Neural progenitor cell (in vitro differentiated cells): ENCODE results near the gene CDR2L. TPM values are rescaled to one million over a fixed set of nuclear protein-coding genes. Genes with fewer than 3 reads are reported as not detected.

Experiments
- DNase-seq: peaks from one replicate; pipeline ENCODE4 v3.0.0-alpha.2; 2016; ENCODE audit warnings: low spot score
- H2AFZ ChIP-seq: fragments of 200-600 bp; sonication (generic); replicated peaks from 2 replicates; pipeline ENCODE4 v1.6.1; 2016; ENCODE audit warnings: antibody characterized with exemption
- H3F3A ChIP-seq: fragments of 200-600 bp; sonication (generic); 2 replicates; pipeline ENCODE4 v1.6.1; 2016; ENCODE audit warnings: antibody characterized with exemption, low read depth
- H3K27ac ChIP-seq: fragments of 200-600 bp; sonication (generic); 2 replicates; pipeline ENCODE4 v1.5.1; 2016; ENCODE audit warnings: mild to moderate bottlenecking
- H3K27me3 ChIP-seq: fragments of 200-600 bp; sonication (generic); 2 replicates; pipeline ENCODE4 v1.6.1; 2016; ENCODE audit warnings: mild to moderate bottlenecking, moderate library complexity
- H3K36me3 ChIP-seq: fragments of 200-600 bp; sonication (generic); 2 replicates; pipeline ENCODE4 v1.5.1; 2016
- H3K4me1 ChIP-seq: fragments of 200-600 bp; sonication (generic); 2 replicates; pipeline ENCODE4 v1.6.1; 2016; ENCODE audit warnings: mixed run types
- H3K4me2 ChIP-seq: fragments of 200-600 bp; sonication (generic); 2 replicates; pipeline ENCODE4 v1.6.1; 2016
- H3K4me3 ChIP-seq: fragments of 200-600 bp; sonication (generic); 2 replicates; pipeline ENCODE4 v1.5.1; 2016
- H3K79me2 ChIP-seq: fragments of 200-600 bp; sonication (generic); 2 replicates; pipeline ENCODE4 v1.6.1; 2016; ENCODE audit warnings: low read depth
- H3K9ac ChIP-seq: fragments of 200-600 bp; sonication (generic); 2 replicates; pipeline ENCODE4 v1.6.1; 2016
- H3K9me3 ChIP-seq: fragments of 200-600 bp; sonication (generic); 2 replicates; pipeline ENCODE4 v1.5.1; 2016; ENCODE audit warnings: low read depth
- H4K20me1 ChIP-seq: fragments of 200-600 bp; sonication (generic); 2 replicates; pipeline ENCODE4 v1.6.1; 2016; ENCODE audit warnings: low read depth
- H3K27ac Mint-ChIP-seq: 3 replicates; pipeline ENCODE4 v1.8.0; 2021; ENCODE audit warnings: mixed read lengths
- H3K27me3 Mint-ChIP-seq: 2 replicates; pipeline ENCODE4 v1.8.0; 2022; ENCODE audit warnings: low read depth, mild to moderate bottlenecking, inconsistent platforms, moderate library complexity, mixed read lengths; ENCODE audit not compliant: insufficient read depth
- H3K36me3 Mint-ChIP-seq: 3 replicates; pipeline ENCODE4 v1.8.0; 2021; ENCODE audit warnings: mixed read lengths
- H3K4me1 Mint-ChIP-seq: 3 replicates; pipeline ENCODE4 v1.8.0; 2021; ENCODE audit warnings: mixed read lengths
- H3K4me3 Mint-ChIP-seq: 3 replicates; pipeline ENCODE4 v1.8.0; 2021; ENCODE audit warnings: mild to moderate bottlenecking, moderate library complexity, mixed read lengths
- H3K9me3 Mint-ChIP-seq: 3 replicates; pipeline ENCODE4 v1.8.0; 2020; ENCODE audit warnings: mixed read lengths
- CTCF ChIP-seq: fragments of 200-600 bp; sonication (generic); IDR thresholded peaks from 2 replicates; pipeline ENCODE4 v1.5.1; 2017; ENCODE audit warnings: antibody characterized with exemption, mild to moderate bottlenecking
- EZH2 ChIP-seq: fragments of 200-600 bp; sonication (generic); IDR thresholded peaks from 2 replicates; pipeline ENCODE4 v1.6.1; 2017; ENCODE audit warnings: antibody characterized with exemption, mild to moderate bottlenecking, moderate library complexity
- EZH2phosphoT487 ChIP-seq: fragments of 200-600 bp; sonication (generic); IDR thresholded peaks from 2 replicates; pipeline ENCODE4 v1.6.1; 2017; ENCODE audit warnings: antibody characterized with exemption
- total RNA-seq: library from RNA; depleted of rRNA; stranded (reverse); fragments of >200 nt; gene quantifications from 2 replicates; pipeline ENCODE4 v1.2.3, GENCODE V29; 2015; ENCODE audit warnings: low replicate concordance

CDR2L gene
- total RNA-seq, 1 donor from 2014 or later, result 4.0 TPM

DNA sequence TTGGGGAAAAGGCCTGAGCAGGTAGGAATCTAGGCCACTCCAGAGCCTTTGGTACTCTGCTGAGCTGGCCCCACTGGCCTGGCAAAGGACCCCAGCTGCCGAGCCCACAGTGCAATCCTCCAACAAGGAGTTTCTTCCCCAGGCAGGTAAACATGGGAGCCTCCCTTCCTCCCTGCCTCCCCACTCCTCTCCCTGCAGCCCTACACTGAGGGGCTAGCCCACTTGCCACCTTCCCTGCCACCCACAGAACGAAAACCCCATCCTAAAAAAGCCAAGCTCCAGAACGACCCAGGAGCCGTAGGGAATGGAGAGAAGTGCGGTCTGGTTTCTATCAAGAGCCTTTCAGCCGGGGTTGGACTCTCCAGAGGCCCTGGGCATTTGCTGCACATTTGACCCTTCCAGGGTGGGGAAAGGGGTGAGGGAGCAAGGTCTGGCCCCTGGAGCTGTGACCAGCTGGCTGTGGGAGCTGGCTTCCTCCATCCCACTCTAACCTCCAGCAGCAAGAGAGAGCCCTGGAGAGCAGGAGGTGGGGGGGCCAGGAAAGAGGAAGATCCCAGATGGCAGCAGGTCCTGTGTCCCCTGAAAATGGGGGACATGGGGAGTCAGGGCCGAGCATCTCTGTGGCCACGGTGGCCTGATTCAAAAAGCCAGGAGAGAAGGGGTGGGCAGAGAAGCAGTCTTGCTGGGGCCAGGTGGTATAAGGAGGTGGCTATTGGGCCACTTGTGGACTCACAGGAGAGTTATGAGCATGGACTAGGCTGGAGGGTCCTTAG lies 16.2 kb upstream of the CDR2L start:
- Histone ChIP-seq H3K9me3 (no peaks in the 10 kb centered on the region), H3K4me2 (peak overlapping the region; percentile 98), H3F3A (peaks cover 6% of the 10 kb centered on the region), H3K27me3 (peaks cover 64% of the 10 kb centered on the region), H3K27ac (no peak overlapping the region), H3K4me1 (no peaks in the 10 kb centered on the region), H3K9ac (no peak overlapping the region), H2AFZ (no peak overlapping the region), H4K20me1 (no peaks in the 10 kb centered on the region), H3K4me3 (peak overlapping the region; percentile 85), H3K79me2 (no peaks in the 10 kb centered on the region), H3K36me3 (no peaks in the 10 kb centered on the region)
- peaks cover 33% of the 10 kb centered on the region for H3K27me3 Mint-ChIP-seq
- no peak for DNase-seq
- H3K27ac Mint-ChIP-seq, result no peak overlapping the region
- peak overlapping the region; percentile 81 for H3K4me3 Mint-ChIP-seq
- H3K36me3 Mint-ChIP-seq, result no peaks in the 10 kb centered on the region
- no peaks in the 10 kb centered on the region for H3K9me3 Mint-ChIP-seq
- no peak for TF ChIP-seq EZH2
- TF ChIP-seq EZH2phosphoT487, result no peak
- no peak for TF ChIP-seq CTCF
- H3K4me1 Mint-ChIP-seq, result peaks cover 7% of the 10 kb centered on the region

DNA sequence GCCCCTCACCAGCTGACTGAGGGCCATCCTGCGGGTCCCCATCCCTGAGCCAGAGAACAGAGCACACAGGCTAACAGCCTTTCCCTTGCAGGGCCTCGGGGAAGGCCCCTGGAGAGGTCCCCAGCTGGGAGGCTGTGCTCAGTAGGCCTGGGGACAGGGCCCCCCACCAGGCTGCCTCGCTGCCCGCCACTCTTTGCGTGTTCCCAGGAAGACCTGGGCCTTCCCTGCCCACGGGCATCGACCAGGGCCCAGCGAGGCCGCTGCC lies 15.7 kb upstream of the CDR2L start:
- Mint-ChIP-seq H3K27ac (no peak overlapping the region), H3K4me1 (peaks cover 7% of the 10 kb centered on the region), H3K4me3 (peak overlapping the region; percentile 81), H3K9me3 (no peaks in the 10 kb centered on the region), H3K36me3 (no peaks in the 10 kb centered on the region), H3K27me3 (peaks cover 30% of the 10 kb centered on the region)
- TF ChIP-seq EZH2 (peak; percentile 29), CTCF (no peak)
- peak overlapping the region; percentile 98 for H3K4me2 ChIP-seq
- H3K27me3 ChIP-seq, result peaks cover 66% of the 10 kb centered on the region
- H2AFZ ChIP-seq, result peak overlapping the region; percentile 97
- H4K20me1 ChIP-seq, result no peaks in the 10 kb centered on the region
- peaks cover 6% of the 10 kb centered on the region for H3F3A ChIP-seq
- no peaks in the 10 kb centered on the region for H3K9me3 ChIP-seq
- H3K27ac ChIP-seq, result no peak overlapping the region
- H3K9ac ChIP-seq, result no peak overlapping the region
- no peak for DNase-seq
- peak overlapping the region; percentile 85 for H3K4me3 ChIP-seq
- no peaks in the 10 kb centered on the region for H3K36me3 ChIP-seq
- no peaks in the 10 kb centered on the region for H3K79me2 ChIP-seq
- no peaks in the 10 kb centered on the region for H3K4me1 ChIP-seq

- Histone ChIP-seq H3K4me2 (peak within 1 kb of the TSS; percentile 98), H3K4me3 (peak within 1 kb of the TSS; percentile 85), H3F3A (peaks cover 6% of the 10 kb centered on the region), H2AFZ (peak within 1 kb of the TSS; percentile 97), H3K9me3 (no peaks in the 10 kb centered on the region), H3K4me1 (no peaks in the 10 kb centered on the region), H3K9ac (no peak within 1 kb of the TSS), H3K36me3 (no peaks in the 10 kb centered on the region), H4K20me1 (no peaks in the 10 kb centered on the region), H3K79me2 (no peaks in the 10 kb centered on the region), H3K27me3 (peaks cover 69% of the 10 kb centered on the region), H3K27ac (no peak within 1 kb of the TSS)
- peak; percentile 91 for DNase-seq
- peaks cover 7% of the 10 kb centered on the region for H3K4me1 Mint-ChIP-seq
- H3K36me3 Mint-ChIP-seq, result no peaks in the 10 kb centered on the region
- peaks cover 32% of the 10 kb centered on the region for H3K27me3 Mint-ChIP-seq
- peak within 1 kb of the TSS; percentile 84 for H3K4me3 Mint-ChIP-seq
- peak; percentile 29 for TF ChIP-seq EZH2phosphoT487
- TF ChIP-seq CTCF, result no peak
- TF ChIP-seq EZH2, result no peak
- H3K9me3 Mint-ChIP-seq, result no peaks in the 10 kb centered on the region
- no peak within 1 kb of the TSS for H3K27ac Mint-ChIP-seq
These were observed 15.1 kb upstream of the CDR2L start, which contains the start of gene HID1 for GRCh38 chr17:74972107-74972972. HID1 (minus strand) TSS chr17:74972759; CDS start chr17:74972656, 103 bp downstream.
